Keratinocyte (primary cell): ENCODE results near the gene USP31. TPM values are rescaled to one million over a fixed set of nuclear protein-coding genes. Genes with fewer than 3 reads are reported as not detected.

ENCODE experiments used
- DNase-seq: peaks from one replicate; pipeline ENCODE4 v3.0.0-alpha.2; 2011; ENCODE audit warnings: low read depth, missing footprints, low spot score
- FAIRE-seq: peaks from 2 replicates; lab custom pipeline; 2011; peaks lifted over from hg19 to GRCh38; lab: Jason Lieb, UNC
- H2AFZ ChIP-seq: 2 replicates; pipeline ENCODE4 v1.6.0; 2012; ENCODE audit warnings: low read length, control low read depth, inconsistent platforms; ENCODE audit not compliant: control insufficient read depth
- H3K27ac ChIP-seq: 2 replicates; pipeline ENCODE4 v1.5.1; 2011; ENCODE audit warnings: low read length; ENCODE audit not compliant: control insufficient read depth, insufficient read depth
- H3K27me3 ChIP-seq: 3 replicates; pipeline ENCODE4 v1.6.0; 2011; ENCODE audit warnings: low read length; ENCODE audit not compliant: control insufficient read depth, insufficient read depth; ENCODE audit errors: extremely low read depth
- H3K36me3 ChIP-seq, 2 experiments: 2 replicates in 1 of 2; 3 replicates in 1 of 2; pipeline ENCODE4 v1.5.1; 2011; ENCODE audit warnings: low read length in 2 of 2, mild to moderate bottlenecking in 1 of 2; ENCODE audit not compliant: control insufficient read depth in 2 of 2, insufficient read depth in 2 of 2; ENCODE audit errors: extremely low read depth in 1 of 2
- H3K4me1 ChIP-seq: 3 replicates; pipeline ENCODE4 v1.5.1; 2011; ENCODE audit warnings: low read length; ENCODE audit not compliant: control insufficient read depth, insufficient read depth; ENCODE audit errors: extremely low read depth
- H3K4me2 ChIP-seq: 3 replicates; pipeline ENCODE4 v1.6.0; 2011; ENCODE audit warnings: low read depth, low read length; ENCODE audit not compliant: control insufficient read depth, insufficient read depth; ENCODE audit errors: extremely low read depth
- H3K4me3 ChIP-seq, 3 experiments: fragments of 200-600 bp in 1 of 3; sonication (generic) in 1 of 3; 2 replicates in 2 of 3; 3 replicates in 1 of 3; pipeline ENCODE4 v1.5.1; 2011 to 2016; ENCODE audit warnings: low read length in 3 of 3, mild to moderate bottlenecking in 3 of 3, control low read depth in 2 of 3, inconsistent platforms in 1 of 3, low read depth in 1 of 3, mixed read lengths in 1 of 3, mixed run types in 1 of 3, moderate library complexity in 1 of 3; ENCODE audit not compliant: control insufficient read depth in 2 of 3, insufficient read depth in 2 of 3; ENCODE audit errors: extremely low read depth in 1 of 3
- H3K79me2 ChIP-seq: 2 replicates; pipeline ENCODE4 v1.6.0; 2012; ENCODE audit warnings: low read length; ENCODE audit not compliant: control insufficient read depth, insufficient read depth
- H3K9ac ChIP-seq: 3 replicates; pipeline ENCODE4 v1.6.0; 2011; ENCODE audit warnings: low read length; ENCODE audit not compliant: control insufficient read depth, insufficient read depth; ENCODE audit errors: extremely low read depth
- H3K9me1 ChIP-seq: 3 replicates; pipeline ENCODE4 v1.6.0; 2011; ENCODE audit warnings: low read length; ENCODE audit not compliant: control insufficient read depth, insufficient read depth; ENCODE audit errors: extremely low read depth
- H3K9me3 ChIP-seq: 2 replicates; pipeline ENCODE4 v1.5.1; 2012; ENCODE audit warnings: low read depth, low read length; ENCODE audit not compliant: control insufficient read depth
- H4K20me1 ChIP-seq: 3 replicates; pipeline ENCODE4 v1.6.0; 2011; ENCODE audit warnings: low read length; ENCODE audit not compliant: control insufficient read depth, insufficient read depth; ENCODE audit errors: extremely low read depth
- CTCF ChIP-seq, 3 experiments: IDR thresholded peaks in 1 of 3; conservative IDR thresholded peaks in 1 of 3; optimal IDR thresholded peaks in 1 of 3; 2 replicates in 2 of 3; 3 replicates in 1 of 3; pipeline versions ENCODE3 to v1.5.1; 2011; ENCODE audit warnings: low read length in 3 of 3, mild to moderate bottlenecking in 3 of 3, moderate library complexity in 2 of 3, control low read depth in 1 of 3, inconsistent platforms in 1 of 3; ENCODE audit not compliant: insufficient read depth in 2 of 3; ENCODE audit errors: extremely low read depth in 1 of 3
- EZH2 ChIP-seq: IDR thresholded peaks from one replicate; pipeline ENCODE4 v1.6.1; 2012; ENCODE audit warnings: inconsistent platforms, mild to moderate bottlenecking, low read length, moderate library complexity
- dilution Hi-C: fragments of 300-500 bp; cut with MboI; formaldehyde crosslinking; loops from one replicate; pipeline ENCODE4 v1.7.0; 2020; ENCODE audit warnings: low sequenced_read_pairs; ENCODE audit not compliant: extremely low pct_ligation_motif_present
- polyA plus RNA-seq, 5 experiments: library from polyadenylated mRNA; depleted of rRNA in 3 of 5; stranded (reverse) in 3 of 5; stranded (forward) in 1 of 5; unstranded in 1 of 5; fragments of >200 nt; gene quantifications; 1 replicate in 1 of 5; 2 replicates in 3 of 5; 3 replicates in 1 of 5; pipeline versions ENCODE4 v1.2.1 to v1.2.3, GENCODE V29; 2011 to 2012; ENCODE audit warnings: missing spikeins in 2 of 5, low read depth in 1 of 5, low replicate concordance in 1 of 5

USP31 gene
- polyA plus RNA-seq, 1 donor (not counting 4 experiments of a cell fraction or from before 2014, with no cell fraction given), result 16.3 TPM

- no peaks in the 10 kb centered on the region for H3K27me3 ChIP-seq
- no peak for DNase-seq
- H3K9me1 ChIP-seq, result no peaks in the 10 kb centered on the region
- no peak for TF ChIP-seq EZH2
- no peak for TF ChIP-seq CTCF (optimal IDR thresholded peaks at IDR 0.05 in 1 of 3, IDR thresholded peaks at IDR 0.05 in 1 of 3, conservative IDR thresholded peaks at IDR 0.05 in 1 of 3; ENCODE audit: extremely low read depth in 1 of 3, insufficient read depth in 2 of 3, low read length in 3 of 3)
- no peaks in the 10 kb centered on the region for H3K4me1 ChIP-seq
- H2AFZ ChIP-seq, result no peak overlapping the region
- H3K27ac ChIP-seq, result no peak overlapping the region
- FAIRE-seq, result no peak
- H3K9ac ChIP-seq, result no peak overlapping the region
- H3K36me3 ChIP-seq, result no peaks in the 10 kb centered on the region
- H3K79me2 ChIP-seq, result no peaks in the 10 kb centered on the region
- no peak overlapping the region for H3K4me2 ChIP-seq
- no peak overlapping the region for H3K4me3 ChIP-seq
- dilution Hi-C loops, result no loop called here
- H3K9me3 ChIP-seq, result no peaks in the 10 kb centered on the region
- H4K20me1 ChIP-seq, result no peaks in the 10 kb centered on the region
Measured at GRCh38 chr16:23026784-23027362, 122.4 kb downstream of the USP31 start.

- Histone ChIP-seq H3K36me3 (no peaks in the 10 kb centered on the region), H3K9ac (no peak overlapping the region), H4K20me1 (no peaks in the 10 kb centered on the region), H3K9me3 (no peaks in the 10 kb centered on the region), H2AFZ (no peak overlapping the region), H3K4me3 (no peak overlapping the region), H3K27ac (no peak overlapping the region), H3K4me2 (no peak overlapping the region), H3K9me1 (no peaks in the 10 kb centered on the region), H3K79me2 (no peaks in the 10 kb centered on the region), H3K4me1 (no peaks in the 10 kb centered on the region), H3K27me3 (no peaks in the 10 kb centered on the region)
- DNase-seq (no peak), FAIRE-seq (no peak)
- no peak for TF ChIP-seq CTCF (optimal IDR thresholded peaks at IDR 0.05 in 1 of 3, IDR thresholded peaks at IDR 0.05 in 1 of 3, conservative IDR thresholded peaks at IDR 0.05 in 1 of 3; ENCODE audit: extremely low read depth in 1 of 3, insufficient read depth in 2 of 3, low read length in 3 of 3)
- TF ChIP-seq EZH2, result no peak
- dilution Hi-C loops, result no loop called here
Measured at GRCh38 chr16:23025692-23026307, 123.5 kb downstream of the USP31 start.
